K562 (cell line): Measurements from ENCODE around the gene SLC16A1. TPM values are rescaled to one million over a fixed set of nuclear protein-coding genes. Genes with fewer than 3 reads are reported as not detected.

ENCODE experiments used
- AFF4 ChIP-seq: sonication (generic); formaldehyde crosslinking; IDR thresholded peaks from 2 replicates; pipeline ENCODE4 v1.8.0; 2023; ENCODE audit warnings: mild to moderate bottlenecking, missing genetic modification reagents
- CHCHD3 ChIP-seq: fragments of 250-450 bp; sonication (Bioruptor Pico); IDR thresholded peaks from 2 replicates; pipeline ENCODE4 v2.1.2; 2022; ENCODE audit warnings: mild to moderate bottlenecking
- CLOCK ChIP-seq: fragments of 250-450 bp; sonication (Bioruptor Pico); IDR thresholded peaks from 2 replicates; pipeline ENCODE4 v1.4.0; 2020; ENCODE audit warnings: mild to moderate bottlenecking, moderate library complexity, borderline replicate concordance
- CREB5 ChIP-seq: fragments of 250-450 bp; sonication (Bioruptor Pico); IDR thresholded peaks from 2 replicates; pipeline ENCODE4 v1.5.0; 2020; ENCODE audit warnings: mild to moderate bottlenecking
- EHMT2 ChIP-seq: fragments of 450-650 bp; IDR thresholded peaks from 2 replicates; pipeline ENCODE4 v1.6.1; 2018; ENCODE audit warnings: antibody characterized with exemption
- ESRRA ChIP-seq: fragments of 450-650 bp; IDR thresholded peaks from 2 replicates; pipeline ENCODE4 v1.6.1; 2014; ENCODE audit warnings: low read depth, mild to moderate bottlenecking, moderate library complexity, borderline replicate concordance
- HDAC6 ChIP-seq: IDR thresholded peaks from 2 replicates; pipeline ENCODE4 v1.6.1; 2012; ENCODE audit warnings: low read depth, mild to moderate bottlenecking, control low read depth, inconsistent platforms, low read length, moderate library complexity
- KHSRP ChIP-seq: fragments of 450-650 bp; IDR thresholded peaks from 2 replicates; pipeline ENCODE4 v1.6.1; 2017
- PBX2 ChIP-seq, 2 experiments: IDR thresholded peaks in 1 of 2; conservative IDR thresholded peaks in 1 of 2; 2 replicates each; pipeline ENCODE4 v1.6.1; 2016; ENCODE audit warnings: low read depth in 2 of 2, mild to moderate bottlenecking in 1 of 2, missing compliant biosample characterization in 1 of 2, missing genetic modification characterization in 1 of 2, moderate library complexity in 1 of 2
- PHF21A ChIP-seq: fragments of 450-650 bp; IDR thresholded peaks from 2 replicates; pipeline ENCODE4 v1.6.1; 2017; ENCODE audit warnings: low read depth, borderline replicate concordance
- RBM34 ChIP-seq: fragments of 200-400 bp; formaldehyde crosslinking; IDR thresholded peaks from 2 replicates; pipeline ENCODE4 v1.6.1; 2018; ENCODE audit warnings: low read length, borderline replicate concordance; ENCODE audit not compliant: insufficient read depth
- SMARCC2 ChIP-seq: fragments of 450-650 bp; IDR thresholded peaks from 2 replicates; pipeline ENCODE4 v1.6.1; 2017; ENCODE audit warnings: antibody characterized with exemption, moderate library complexity, mild to moderate bottlenecking, low read depth
- SP1 ChIP-seq: sonication (generic); formaldehyde crosslinking; IDR thresholded peaks from 2 replicates; pipeline ENCODE4 v1.8.1; 2022; ENCODE audit warnings: mild to moderate bottlenecking, missing genetic modification reagents
- SRSF3 ChIP-seq: fragments of 200-400 bp; formaldehyde crosslinking; IDR thresholded peaks from 2 replicates; pipeline ENCODE4 v1.6.1; 2016; ENCODE audit warnings: mild to moderate bottlenecking, low read length, moderate library complexity; ENCODE audit not compliant: insufficient read depth
- TRIM24 ChIP-seq, 2 experiments: fragments of 450-650 bp; IDR thresholded peaks; 2 replicates each; pipeline ENCODE4 v1.6.1; 2016
- ZBTB17 ChIP-seq: fragments of 450-650 bp; formaldehyde crosslinking; IDR thresholded peaks from 2 replicates; pipeline ENCODE4 v1.4.0; 2020; ENCODE audit warnings: mild to moderate bottlenecking
- ZNF668 ChIP-seq: fragments of 250-450 bp; sonication (Bioruptor Pico); IDR thresholded peaks from 2 replicates; pipeline ENCODE4 v1.8.0; 2022; ENCODE audit warnings: mild to moderate bottlenecking, inconsistent platforms
- ZNF717 ChIP-seq: fragments of 250-450 bp; sonication (Bioruptor Pico); IDR thresholded peaks from 2 replicates; pipeline ENCODE4 v1.5.0; 2021
- polyA plus RNA-seq, 8 experiments: library from polyadenylated mRNA; depleted of rRNA in 4 of 8; stranded (reverse) in 5 of 8; unstranded in 3 of 8; fragments of >200 nt; fragmentation: Nextera tagmentation in 2 of 8; fragmentation: Illumina TruSeq in 1 of 8; extraction: Ambion mirVana in 2 of 8; extraction: Trizol in 1 of 8; gene quantifications; 2 replicates each; pipeline versions ENCODE4 v1.2.1 to v1.2.3, GENCODE V29; 2011 to 2014; ENCODE audit warnings: inconsistent platforms in 1 of 8, missing spikeins in 1 of 8
- total RNA-seq, 7 experiments: library from RNA; depleted of rRNA in 6 of 7; stranded (reverse); fragments of >200 nt in 6 of 7; fragmentation: Illumina TruSeq in 2 of 7; extraction: Trizol in 2 of 7; gene quantifications; 2 replicates each; pipeline versions ENCODE4 v1.2.1 to v1.2.3, GENCODE V29; 2011 to 2021; ENCODE audit warnings: low replicate concordance in 1 of 7

SLC16A1 gene
- total and polyA plus RNA-seq, 9 of the 15 experiments (the other 6 are each of a cell fraction or from before 2014, with no cell fraction given) = 73.1 to 244 (median 117) TPM

GRCh38 chr1:112893288-112894009 is 62.5 kb downstream of the SLC16A1 start (continued):
- TF ChIP-seq CLOCK (CRISPR knock-in tag) = no peak
- TF ChIP-seq CHCHD3 (CRISPR knock-in tag) = no peak
- TF ChIP-seq ZNF668 (CRISPR knock-in tag) = no peak
- peak; percentile 50; the same call in 1 of the 2 replicates for TF ChIP-seq SP1 (CRISPR knock-in tag)
- peak; percentile 79 to 93 for TF ChIP-seq TRIM24 (IDR thresholded peaks at IDR 0.05)
- no peak for TF ChIP-seq ZNF717
- no peak for TF ChIP-seq RBM34
- TF ChIP-seq PHF21A = no peak
- no peak for TF ChIP-seq EHMT2
- TF ChIP-seq KHSRP = no peak
- TF ChIP-seq SRSF3 = no peak
- TF ChIP-seq ZBTB17 (CRISPR knock-in tag) = no peak
- no peak for TF ChIP-seq HDAC6
- TF ChIP-seq PBX2 (CRISPR knock-in tag; IDR thresholded peaks at IDR 0.05; ENCODE audit: low read depth) = no peak
- no peak for TF ChIP-seq PBX2 (tag; conservative IDR thresholded peaks at IDR 0.05; ENCODE audit: low read depth)
- TF ChIP-seq CREB5 (CRISPR knock-in tag) = no peak
- no peak for TF ChIP-seq SMARCC2
- TF ChIP-seq AFF4 (CRISPR knock-in tag) = no peak
- no peak for TF ChIP-seq ESRRA
